ENCODE measurements around the gene MAP1LC3A. TPM values are rescaled to one million over a fixed set of nuclear protein-coding genes. Genes with fewer than 3 reads are reported as not detected.

MAP1LC3A gene
- total RNA-seq, 3 donors from 2014 or later (not counting 1 experiment from before 2014, with no cell fraction given) = 12.7 to 20.4 (median 19.8) TPM

GRCh38 chr20:34561661-34562060, 3.1 kb downstream of the MAP1LC3A start:
- Histone ChIP-seq H3K4me3 (ENCODE audit: low read length) (no peak overlapping the region), H3K9me3 (ENCODE audit: control insufficient read depth, insufficient read depth, low read length) (no peaks in the 10 kb centered on the region), H3K36me3 (ENCODE audit: control insufficient read depth, insufficient read depth, low read length) (no peaks in the 10 kb centered on the region), H3K27ac (ENCODE audit: low read length) (no peak overlapping the region), H3K4me1 (ENCODE audit: control insufficient read depth, insufficient read depth, low read length) (peaks cover 7% of the 10 kb centered on the region), H3K27me3 (ENCODE audit: control insufficient read depth, insufficient read depth, low read length) (no peaks in the 10 kb centered on the region)
- Mint-ChIP-seq H3K4me3 (peak overlapping the region; percentile 22), H3K36me3 (no peaks in the 10 kb centered on the region), H3K4me1 (peaks cover 7 to 25% of the 10 kb centered on the region in 2 donors), H3K27ac (peak overlapping the region; percentile 62 to 71), H3K9me3 (no peaks in the 10 kb centered on the region), H3K27me3 (ENCODE audit: low read depth in 2 of 2) (no peaks in the 10 kb centered on the region)
- intact Hi-C loops (cut with micrococcal nuclease) = loop anchor here (5.0 kb wide), 1 partner anchor 146 kb away; no protein-coding TSS in a partner anchor
- DNase-seq (no peak), ATAC-seq (no peak)
- WGBS (ENCODE audit: insufficient coverage) = 92% methylated on average over 10 of the region's 10 CpGs
- TF ChIP-seq CTCF (IDR thresholded peaks at IDR 0.05) = no peak

GRCh38 chr20:34562641-34563040, 4.1 kb downstream of the MAP1LC3A start:
- H3K9me3 Mint-ChIP-seq = no peaks in the 10 kb centered on the region
- intact Hi-C loops (cut with micrococcal nuclease) = loop anchor here (5.0 kb wide), 1 partner anchor 145 kb away; no protein-coding TSS in a partner anchor
- Histone ChIP-seq H3K36me3 (ENCODE audit: control insufficient read depth, insufficient read depth, low read length) (no peaks in the 10 kb centered on the region), H3K27ac (ENCODE audit: low read length) (no peak overlapping the region), H3K27me3 (ENCODE audit: control insufficient read depth, insufficient read depth, low read length) (no peaks in the 10 kb centered on the region), H3K4me3 (ENCODE audit: low read length) (no peak overlapping the region), H3K9me3 (ENCODE audit: control insufficient read depth, insufficient read depth, low read length) (no peaks in the 10 kb centered on the region), H3K4me1 (ENCODE audit: control insufficient read depth, insufficient read depth, low read length) (peaks cover 4% of the 10 kb centered on the region)
- H3K36me3 Mint-ChIP-seq = no peaks in the 10 kb centered on the region
- peaks cover 7 to 19% of the 10 kb centered on the region in 2 donors for H3K4me1 Mint-ChIP-seq
- peak overlapping the region; percentile 10 for H3K4me3 Mint-ChIP-seq
- DNase-seq (peak in 1 of 2 donors; percentile 28), ATAC-seq (no peak)
- TF ChIP-seq CTCF (IDR thresholded peaks at IDR 0.05) = peak; percentile 19
- H3K27ac Mint-ChIP-seq = peak overlapping the region; percentile 62 to 71
- 77% methylated on average over 4 of the region's 5 CpGs for WGBS (ENCODE audit: insufficient coverage)
- H3K27me3 Mint-ChIP-seq (ENCODE audit: low read depth in 2 of 2) = no peaks in the 10 kb centered on the region

GRCh38 chr20:34564833-34565232, 6.3 kb downstream of the MAP1LC3A start:
- H3K36me3 ChIP-seq (ENCODE audit: control insufficient read depth, insufficient read depth, low read length) = peaks cover 2% of the 10 kb centered on the region
- no peak overlapping the region for H3K4me3 ChIP-seq (ENCODE audit: low read length)
- H3K27ac Mint-ChIP-seq = no peak overlapping the region
- 86% methylated on average over 7 of the region's 7 CpGs for WGBS (ENCODE audit: insufficient coverage)
- no peaks in the 10 kb centered on the region for H3K9me3 ChIP-seq (ENCODE audit: control insufficient read depth, insufficient read depth, low read length)
- no peaks in the 10 kb centered on the region for H3K27me3 ChIP-seq (ENCODE audit: control insufficient read depth, insufficient read depth, low read length)
- no peaks in the 10 kb centered on the region for H3K9me3 Mint-ChIP-seq
- H3K4me1 Mint-ChIP-seq = peaks cover 0 to 9% of the 10 kb centered on the region in 2 donors
- DNase-seq = no peak
- intact Hi-C loops (cut with micrococcal nuclease) = loop anchor here (5.0 kb wide), 1 partner anchor 142 kb away; no protein-coding TSS in a partner anchor
- no peak overlapping the region for H3K27ac ChIP-seq (ENCODE audit: low read length)
- no peak for ATAC-seq
- H3K36me3 Mint-ChIP-seq = no peaks in the 10 kb centered on the region
- H3K27me3 Mint-ChIP-seq (ENCODE audit: low read depth in 2 of 2) = no peaks in the 10 kb centered on the region
- TF ChIP-seq CTCF (IDR thresholded peaks at IDR 0.05) = no peak
- no peaks in the 10 kb centered on the region for H3K4me1 ChIP-seq (ENCODE audit: control insufficient read depth, insufficient read depth, low read length)
- H3K4me3 Mint-ChIP-seq = no peak overlapping the region
